ENCODE measurements around the gene WNK4. TPM values are rescaled to one million over a fixed set of nuclear protein-coding genes. Genes with fewer than 3 reads are reported as not detected.
"Not testable (repeated sequence)": the region's sequence is repeated elsewhere in the genome, so short reads cannot be mapped to it uniquely, and the experiment has no call there.

Gene WNK4
- total RNA-seq, 1 donor from 2014 or later = not detected

- DNase-seq; intact Hi-C loops (cut with micrococcal nuclease); ATAC-seq: not testable (repeated sequence)
Observed at GRCh38 chr17:42768006-42768405, 12.4 kb upstream of the WNK4 start.

- DNase-seq; intact Hi-C loops (cut with micrococcal nuclease); ATAC-seq: not testable (repeated sequence)
Observed at GRCh38 chr17:42769964-42770363, 10.4 kb upstream of the WNK4 start.

GRCh38 chr17:42772945-42773289, 7.5 kb upstream of the WNK4 start:
- ATAC-seq (no peak), DNase-seq (no peak)
- intact Hi-C loops (cut with micrococcal nuclease) = no loop called here

GRCh38 chr17:42773290-42774035, 6.9 kb upstream of the WNK4 start, which contains the start of gene VPS25:
TSS of gene VPS25 (plus strand) at chr17:42773449. CDS start at chr17:42773476, 27 bp downstream.
- intact Hi-C loops (cut with micrococcal nuclease) = no loop called here
- peak; percentile 96 for ATAC-seq
- peak; percentile 82 for DNase-seq

- no peak for ATAC-seq
Observed at GRCh38 chr17:42774066-42774745, 6.2 kb upstream of the WNK4 start.

GRCh38 chr17:42775534-42776098, 4.8 kb upstream of the WNK4 start:
- ATAC-seq = no peak
- DNase-seq = no peak
- intact Hi-C loops (cut with micrococcal nuclease) = no loop called here

More at GRCh38 chr17:42774066-42774745, 6.2 kb upstream of the WNK4 start:
- DNase-seq = no peak
- intact Hi-C loops (cut with micrococcal nuclease) = no loop called here

- no peak for DNase-seq
- intact Hi-C loops (cut with micrococcal nuclease) = no loop called here
- ATAC-seq = no peak
Observed at GRCh38 chr17:42778570-42778969, 1.8 kb upstream of the WNK4 start.

- intact Hi-C loops (cut with micrococcal nuclease) = no loop called here
- DNase-seq = no peak
- no peak for ATAC-seq
Observed at GRCh38 chr17:42779304-42779935, 990 bp upstream of the WNK4 start.

- ATAC-seq (no peak), DNase-seq (no peak)
- intact Hi-C loops (cut with micrococcal nuclease) = no loop called here
Observed at GRCh38 chr17:42780851-42781638, 635 bp downstream of the WNK4 start.

GRCh38 chr17:42781639-42782165, 1.3 kb downstream of the WNK4 start:
- intact Hi-C loops (cut with micrococcal nuclease) = no loop called here
- ATAC-seq (no peak), DNase-seq (no peak)

GRCh38 chr17:42782166-42783061, 2.0 kb downstream of the WNK4 start:
- no peak for ATAC-seq
- intact Hi-C loops (cut with micrococcal nuclease) = no loop called here
- DNase-seq = no peak

GRCh38 chr17:42783062-42783790, 2.8 kb downstream of the WNK4 start:
- DNase-seq (no peak), ATAC-seq (no peak)
- intact Hi-C loops (cut with micrococcal nuclease) = no loop called here

GRCh38 chr17:42783791-42784138, 3.4 kb downstream of the WNK4 start:
- intact Hi-C loops (cut with micrococcal nuclease) = no loop called here
- ATAC-seq (no peak), DNase-seq (no peak)

GRCh38 chr17:42784409-42784808, 4.0 kb downstream of the WNK4 start:
- no peak for ATAC-seq
- no peak for DNase-seq
- intact Hi-C loops (cut with micrococcal nuclease) = no loop called here

- DNase-seq (no peak), ATAC-seq (no peak)
- intact Hi-C loops (cut with micrococcal nuclease) = no loop called here
Observed at GRCh38 chr17:42784811-42785592, 4.6 kb downstream of the WNK4 start.

GRCh38 chr17:42787266-42787665, 6.9 kb downstream of the WNK4 start:
- DNase-seq (no peak), ATAC-seq (no peak)
- intact Hi-C loops (cut with micrococcal nuclease) = no loop called here

GRCh38 chr17:42791948-42792347, 11.5 kb downstream of the WNK4 start:
- intact Hi-C loops (cut with micrococcal nuclease) = no loop called here
- DNase-seq = no peak
- ATAC-seq = no peak
